Measurements from ENCODE around the gene DVL1.

- no peak for TF ChIP-seq CTCF (IDR thresholded peaks at IDR 0.05; ENCODE audit: low read depth, low read length)
- no peak for TF ChIP-seq EZH2phosphoT487 (IDR thresholded peaks at IDR 0.05; ENCODE audit: low read depth)
Measured at GRCh38 chr1:1314237-1314586, 35.0 kb downstream of the DVL1 start.

All from OCI-LY3 (cell line).